Measurements from ENCODE around the gene KLHL1.

- TF ChIP-seq CTCF (IDR thresholded peaks at IDR 0.05; ENCODE audit: low read depth, low read length, missing input control) (no peak), TAF1 (conservative IDR thresholded peaks at IDR 0.05) (no peak), JUND (IDR thresholded peaks at IDR 0.05) (no peak), REST (IDR thresholded peaks at IDR 0.05) (no peak), ZBTB33 (IDR thresholded peaks at IDR 0.05) (no peak), RXRA (IDR thresholded peaks at IDR 0.05) (no peak), HNF4G (IDR thresholded peaks at IDR 0.05) (no peak), RAD21 (IDR thresholded peaks at IDR 0.05) (no peak), YY1 (IDR thresholded peaks at IDR 0.05) (no peak), SP1 (IDR thresholded peaks at IDR 0.05) (no peak), EGR1 (IDR thresholded peaks at IDR 0.05; ENCODE audit: low read depth in 2 of 2) (no peak), MAX (IDR thresholded peaks at IDR 0.05) (no peak)
These were observed 197.5 kb downstream of the KLHL1 start for GRCh38 chr13:69910800-69911199.

Measured in liver (tissue), 3 donors.